ENCODE results near the gene OTUD5. TPM values are rescaled to one million over a fixed set of nuclear protein-coding genes. Genes with fewer than 3 reads are reported as not detected.
"Not testable (repeated sequence)": the region's sequence is repeated elsewhere in the genome, so short reads cannot be mapped to it uniquely, and the experiment has no call there.

The OTUD5 gene
- total RNA-seq: 18.1 TPM

GRCh38 chrX:48957477-48957826 lies at the start of gene OTUD5:
TSS of gene OTUD5 (minus strand) at chrX:48957607. CDS start at chrX:48957570, 37 bp downstream.
- DNase-seq: no peak

DNA sequence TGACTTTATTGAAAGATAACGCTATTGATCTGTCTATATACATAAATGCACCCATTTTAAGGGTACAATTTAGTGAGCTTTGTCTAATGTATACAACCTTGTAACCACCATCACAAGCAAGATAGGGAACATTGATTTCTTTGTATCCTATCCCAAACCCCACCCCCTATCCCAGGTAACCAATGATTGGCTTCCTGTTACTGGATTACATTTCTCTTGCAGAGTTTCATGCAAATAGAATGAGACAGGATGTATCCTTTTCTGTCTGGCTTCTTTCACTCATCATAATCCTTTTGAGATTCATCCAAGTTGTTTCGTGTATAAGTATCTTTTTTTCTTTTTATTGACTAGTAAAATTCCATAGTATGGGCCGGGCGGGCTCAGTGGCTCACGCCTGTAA lies 46.3 kb upstream of the OTUD5 start:
- no peak for DNase-seq

DNA sequence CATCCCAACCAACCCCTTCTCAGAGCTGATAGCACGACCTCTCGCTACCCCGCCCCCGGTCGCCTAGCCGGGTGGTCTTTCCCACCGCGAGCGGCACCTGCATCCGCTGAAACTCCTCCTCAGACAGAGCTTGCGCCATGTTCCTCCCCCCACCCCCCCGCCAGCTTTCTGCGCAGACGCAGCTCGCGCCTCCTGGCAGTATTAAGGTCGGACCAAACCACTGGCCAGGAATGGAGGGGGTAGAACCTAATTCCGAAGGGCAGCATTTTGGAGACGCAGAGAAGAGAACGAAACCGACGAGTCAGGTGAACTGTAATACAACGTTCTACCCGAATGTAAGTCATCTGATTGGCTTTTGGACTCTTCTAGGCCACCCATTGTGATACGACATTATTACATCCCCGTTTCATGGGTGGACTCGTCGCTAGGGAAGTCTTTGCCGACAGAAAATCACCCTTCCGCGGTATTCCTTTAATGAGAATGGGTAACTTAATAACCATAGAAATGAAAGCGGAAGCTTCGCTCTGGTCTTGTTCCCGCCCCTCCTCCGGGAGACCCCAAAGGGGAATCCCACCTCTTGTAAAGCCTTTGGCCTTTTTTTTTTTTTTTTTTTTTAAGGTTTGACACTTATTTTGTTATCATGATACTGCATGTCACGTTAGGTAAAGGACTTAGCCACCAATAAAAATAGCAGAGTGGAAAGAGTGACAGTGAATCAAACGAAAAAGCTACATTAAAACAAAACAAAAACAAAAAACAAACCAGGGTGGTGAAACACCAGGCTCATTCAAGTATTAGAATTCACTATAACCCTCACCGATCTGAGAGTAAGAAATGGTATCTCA lies 44.9 kb upstream of the OTUD5 start, which contains the start of gene GRIPAP1:
TSS of gene GRIPAP1 (minus strand) at position 174 of the 845 bp plus-strand sequence. CDS start at position 139, 35 bp downstream.
- peak; percentile 74 for DNase-seq

GRCh38 chrX:49001521-49002090 lies 44.2 kb upstream of the OTUD5 start:
- no peak for DNase-seq

DNA sequence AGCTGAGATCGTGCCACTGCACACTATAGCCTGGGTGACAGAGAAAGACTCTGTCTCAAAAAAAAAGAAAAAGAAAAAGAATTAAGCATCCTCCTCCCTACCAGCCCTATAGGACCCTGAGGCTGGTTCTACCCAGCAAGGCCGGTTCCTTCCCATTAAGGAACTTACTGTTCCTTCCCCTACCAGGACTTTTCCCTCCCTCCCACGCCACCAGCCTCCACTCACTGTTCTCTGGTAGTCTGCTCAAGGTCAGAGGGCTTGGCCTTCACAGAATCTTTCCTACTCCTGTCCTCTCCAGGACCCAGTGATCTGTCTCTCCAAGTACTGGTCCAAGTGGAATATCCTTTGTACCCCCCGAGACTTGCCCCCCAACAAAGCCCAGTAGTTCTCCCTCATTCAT lies 43.2 kb upstream of the OTUD5 start:
- no peak for DNase-seq

DNA sequence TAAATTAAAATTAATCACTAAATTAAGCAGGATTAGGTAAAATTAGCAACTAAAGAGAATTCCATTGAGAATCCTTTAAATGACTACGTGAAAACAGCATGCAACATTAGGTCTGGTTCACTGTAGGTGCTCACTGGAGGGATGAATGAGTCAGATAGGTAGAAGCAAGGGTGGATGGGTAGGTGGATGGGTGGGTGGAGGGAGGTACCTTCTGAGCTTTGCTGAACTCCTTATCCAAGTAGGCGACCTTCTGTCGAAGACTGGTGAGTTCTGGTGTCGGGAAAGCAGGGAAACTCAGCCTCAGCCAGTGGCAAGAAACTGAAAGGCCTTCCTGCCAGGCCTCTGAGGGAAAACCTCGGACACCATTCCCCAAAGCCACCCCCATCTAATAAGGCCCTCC lies 41.6 kb upstream of the OTUD5 start:
- no peak for DNase-seq

DNA sequence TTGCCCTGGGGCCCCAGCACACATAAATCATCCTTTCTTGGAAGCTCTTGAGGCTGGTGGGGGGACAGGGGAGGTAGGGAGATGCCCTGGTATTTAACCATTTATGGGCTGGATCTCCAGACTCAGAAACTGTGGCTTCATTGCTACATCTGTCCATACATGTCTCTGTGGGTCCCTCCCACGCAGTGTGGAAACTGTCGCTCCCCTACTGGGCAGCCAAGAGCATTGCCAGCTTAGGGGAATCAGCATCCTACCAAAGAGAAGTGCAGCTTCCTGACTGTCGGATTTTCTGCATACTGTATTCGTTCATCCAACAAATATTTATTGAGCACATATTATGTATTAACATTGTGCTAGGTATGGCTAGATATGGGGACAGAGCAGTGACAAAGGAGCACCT lies 41.0 kb upstream of the OTUD5 start:
- DNase-seq: no peak

DNA sequence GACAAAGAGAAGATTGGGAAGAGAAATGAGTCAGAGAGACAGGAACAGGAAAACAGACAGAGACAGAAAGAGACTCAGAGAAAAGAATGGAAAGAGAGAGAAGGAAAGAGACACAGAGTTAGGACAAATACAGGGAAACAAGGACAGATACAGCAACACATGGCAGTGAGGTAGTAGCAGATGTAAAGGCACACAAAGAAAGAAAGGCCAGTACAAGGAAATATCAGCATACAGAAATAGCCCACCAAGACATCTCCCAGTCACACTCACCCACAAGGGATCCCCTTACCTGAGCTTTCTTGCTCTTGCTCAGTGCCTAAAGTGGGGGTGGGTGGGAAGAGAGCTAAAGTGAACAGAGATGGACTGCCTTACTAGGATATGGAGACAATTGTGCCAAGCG lies 40.5 kb upstream of the OTUD5 start:
- DNase-seq: no peak

DNA sequence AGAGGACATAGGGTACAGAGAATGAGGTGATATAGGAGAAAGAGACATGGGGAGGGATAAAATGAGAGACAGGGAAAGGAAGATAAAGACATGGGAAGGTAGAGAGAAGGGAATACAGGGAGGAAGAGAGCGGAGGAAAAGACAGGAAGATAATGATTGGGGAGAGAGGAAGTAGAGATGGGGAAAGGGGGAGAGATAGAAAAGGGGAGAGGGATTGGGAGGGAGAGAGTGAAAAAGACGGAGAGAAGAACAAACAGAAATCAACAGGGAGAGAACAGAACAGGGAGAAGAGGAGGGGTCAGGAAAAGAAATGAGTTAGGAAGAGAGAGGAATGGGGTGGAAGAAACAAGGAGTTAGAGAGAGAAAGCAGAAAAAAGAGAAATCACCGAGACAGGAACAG lies 40.0 kb upstream of the OTUD5 start:
- DNase-seq: no peak

DNA sequence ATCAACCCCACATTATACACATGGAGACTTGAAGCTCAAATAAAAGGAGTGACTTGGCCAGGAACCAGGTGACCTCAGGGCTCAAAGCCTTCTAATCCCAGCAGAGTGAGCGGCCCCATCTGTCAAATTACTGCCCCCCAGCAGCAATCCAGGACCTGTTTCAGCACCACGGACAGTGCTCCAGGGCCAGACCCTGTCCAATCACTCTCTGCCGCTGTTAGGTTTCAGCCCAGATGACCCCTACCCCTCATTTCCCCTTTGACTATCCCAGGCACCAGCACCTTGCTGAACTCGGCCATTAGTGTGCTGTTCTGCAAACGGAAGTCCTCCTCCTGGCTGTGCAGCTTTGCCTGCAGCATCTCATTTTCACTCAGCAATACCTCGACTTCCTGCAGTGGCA lies 39.6 kb upstream of the OTUD5 start:
- no peak for DNase-seq

- no peak for DNase-seq
These were observed 34.9 kb upstream of the OTUD5 start for GRCh38 chrX:48992341-48992740.

GRCh38 chrX:48989483-48989882 lies 32.1 kb upstream of the OTUD5 start:
- DNase-seq: no peak

DNA sequence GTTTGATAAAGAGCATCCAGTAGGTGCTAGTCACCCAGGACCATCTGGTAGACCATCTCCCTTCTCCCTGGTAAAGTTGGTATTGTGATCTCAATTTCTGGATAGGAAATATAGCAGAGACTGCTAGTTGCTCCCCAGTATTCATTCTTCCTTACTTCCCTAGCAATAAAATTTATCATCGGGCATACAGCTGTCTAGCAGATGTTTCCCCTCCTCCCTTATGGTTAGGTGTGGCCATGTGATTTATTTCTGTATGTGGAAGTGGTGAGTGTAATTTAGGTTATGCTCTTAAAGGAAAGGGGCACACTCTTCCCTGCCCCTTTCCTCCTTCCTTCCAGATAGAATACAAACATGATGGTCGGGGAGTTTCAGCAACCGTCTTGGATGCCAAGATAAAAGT lies 26.5 kb upstream of the OTUD5 start:
- no peak for DNase-seq

DNA sequence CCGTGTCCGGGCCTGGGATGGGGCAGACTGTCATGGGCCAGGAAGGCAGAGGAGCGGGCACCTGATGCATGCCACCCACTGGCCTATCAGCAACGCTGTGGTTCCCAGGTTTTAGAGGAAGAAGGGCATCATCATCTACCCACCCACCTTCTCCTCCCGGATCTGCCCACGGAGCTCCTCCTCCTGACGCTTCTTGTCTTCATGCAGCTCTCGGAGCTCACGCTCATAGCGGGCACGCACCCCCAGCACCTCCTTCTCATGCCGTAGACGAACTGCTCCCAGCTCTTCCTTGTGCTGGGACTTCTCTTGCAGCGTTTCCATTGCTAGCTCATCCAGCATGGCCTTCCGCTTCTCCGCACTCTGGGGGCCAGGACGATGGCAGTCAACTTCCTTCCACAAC lies 25.7 kb upstream of the OTUD5 start:
- DNase-seq: no peak

DNA sequence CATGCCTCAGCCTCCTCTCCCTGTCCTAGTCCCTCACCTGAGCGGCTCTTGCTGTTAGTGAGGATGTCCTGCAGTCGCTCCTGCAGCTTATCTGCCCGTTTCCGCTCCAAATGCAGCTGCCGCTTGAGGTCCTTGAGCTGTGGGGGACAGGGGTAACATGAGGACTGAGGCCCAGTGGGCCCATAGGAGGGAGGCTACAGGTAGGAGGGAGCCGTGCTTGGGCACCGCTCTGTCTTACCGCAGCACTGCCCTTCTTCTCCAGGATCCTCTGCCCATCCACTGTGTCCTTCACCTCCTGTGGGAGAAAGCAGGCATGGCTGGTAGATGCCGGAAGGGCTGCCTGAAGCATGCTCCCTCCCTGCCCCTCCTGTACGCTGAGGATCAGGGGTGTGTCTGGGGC lies 23.8 kb upstream of the OTUD5 start:
- no peak for DNase-seq

GRCh38 chrX:48980341-48980740 lies 22.9 kb upstream of the OTUD5 start:
- DNase-seq: not testable (repeated sequence)

GRCh38 chrX:48978226-48978625 lies 20.8 kb upstream of the OTUD5 start:
- no peak for DNase-seq

DNA sequence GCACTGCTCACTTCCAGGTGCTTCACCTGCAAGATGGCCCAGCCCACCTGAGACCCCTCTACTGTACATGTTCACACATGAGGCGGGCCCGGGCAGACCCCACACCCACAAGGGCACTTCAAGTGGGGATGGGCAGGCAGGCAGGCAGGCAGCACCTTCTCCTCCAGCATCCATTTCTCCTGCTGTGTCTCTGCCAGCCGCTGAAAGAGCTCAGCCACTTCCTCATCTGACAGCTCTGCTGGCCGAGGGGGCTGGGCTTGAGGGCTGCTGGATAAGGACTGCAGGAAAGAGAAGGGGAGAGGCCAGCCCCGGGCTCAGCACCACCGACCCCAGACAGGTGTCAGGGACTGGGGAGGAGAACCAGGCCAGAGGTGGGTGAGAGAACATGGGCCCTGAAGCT lies 18.7 kb upstream of the OTUD5 start:
- no peak for DNase-seq

- no peak for DNase-seq
These were observed 18.1 kb upstream of the OTUD5 start for GRCh38 chrX:48975541-48975940.

DNA sequence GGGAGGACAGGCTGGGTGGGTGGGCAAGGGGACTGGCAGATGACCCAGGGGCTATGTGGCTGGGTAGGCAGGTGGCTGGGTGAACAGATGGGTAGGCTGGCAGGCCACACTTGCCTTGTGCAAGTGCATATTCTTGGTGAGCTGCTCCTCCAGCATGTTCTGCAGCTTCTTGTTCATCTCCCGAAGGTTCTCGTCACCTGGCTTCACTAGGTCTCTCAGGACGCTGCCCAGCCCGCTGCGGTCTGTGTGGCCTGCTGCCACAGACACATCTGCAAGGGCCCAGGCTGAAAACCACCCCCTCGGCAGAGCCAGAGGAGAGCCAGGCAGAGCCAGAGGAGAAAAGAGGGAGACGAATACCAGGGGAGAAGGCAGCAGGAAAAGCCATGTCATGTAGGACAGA lies 17.6 kb upstream of the OTUD5 start:
- DNase-seq: no peak

GRCh38 chrX:48974574-48974973 lies 17.2 kb upstream of the OTUD5 start:
- no peak for DNase-seq

DNA sequence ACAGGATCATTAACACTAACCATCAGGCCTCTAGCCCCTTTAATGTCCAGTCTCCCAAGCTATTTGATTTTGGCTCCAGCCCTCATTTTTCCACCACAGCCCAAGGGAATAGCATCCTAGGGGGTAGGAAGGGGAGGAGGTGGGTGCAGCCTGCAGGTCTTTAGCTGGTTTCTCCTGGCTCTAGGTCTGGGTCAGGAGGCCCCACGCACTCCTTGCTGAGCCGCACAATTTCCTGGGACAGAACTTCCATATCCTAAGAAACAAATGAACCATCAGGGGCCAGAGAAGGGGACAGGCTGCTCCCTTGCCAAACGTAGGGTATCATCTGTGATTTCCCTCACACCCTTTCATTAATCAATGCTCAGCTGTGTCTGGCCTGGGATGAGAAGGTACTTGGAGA lies 16.6 kb upstream of the OTUD5 start:
- no peak for DNase-seq

GRCh38 chrX:48972220-48973164 lies 15.1 kb upstream of the OTUD5 start:
- no peak for DNase-seq

Measured in occipital lobe (tissue), 2 donors.